HG02642 (cell line): Measurements from ENCODE around the gene FOSL2.
A peak's percentile ranks its signal among the peaks of the same experiment; 100 is the strongest.

Source experiments
- ATAC-seq: cut with Tn5 transposase; IDR thresholded peaks from one replicate; pipeline ENCODE4 v1.9.1; 2021; ENCODE audit warnings: mild to moderate bottlenecking; ENCODE audit not compliant: unreplicated experiment, poor library complexity

Gene FOSL2

DNA sequence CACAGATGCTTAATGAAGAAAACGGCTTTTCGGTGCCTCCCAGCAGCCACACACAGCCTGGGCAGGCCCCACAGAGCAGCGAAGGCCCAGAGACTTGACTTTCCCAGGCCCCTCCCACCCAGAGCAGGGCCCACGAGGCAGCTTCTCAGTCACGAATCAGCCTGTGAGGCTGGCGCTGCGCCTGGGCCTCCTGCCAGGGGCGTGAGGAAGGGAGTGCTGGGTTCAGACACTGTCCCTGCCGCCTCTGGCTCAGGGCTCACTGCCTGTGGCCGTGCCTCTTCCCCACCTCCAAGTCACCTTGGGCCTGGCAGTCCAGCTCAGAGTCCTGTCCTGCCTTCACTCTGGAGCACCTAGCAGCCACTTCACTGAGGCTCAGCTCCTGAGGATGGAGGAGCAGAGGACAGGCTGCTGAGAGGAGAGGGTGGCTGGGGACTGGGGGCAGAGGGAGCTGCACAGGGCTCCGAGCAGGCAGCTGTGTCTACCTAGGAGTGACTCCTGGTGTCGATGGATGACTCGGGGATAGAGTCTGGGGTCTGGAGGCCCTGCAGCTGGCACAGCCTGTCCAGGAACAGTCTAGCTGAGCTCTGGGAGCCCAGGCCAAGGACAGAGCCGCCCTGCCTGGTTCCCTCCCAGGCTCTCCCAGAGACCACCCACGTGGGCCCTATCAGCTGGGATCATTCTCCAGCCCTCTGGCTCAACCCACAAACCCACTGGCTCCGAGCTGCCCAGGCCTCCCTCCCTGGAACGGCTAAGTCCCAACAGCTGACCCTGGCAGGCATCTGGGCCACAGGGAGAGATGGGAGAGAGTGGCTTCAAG is 36.4 kb upstream of the FOSL2 start:
- no peak for ATAC-seq

- no peak for ATAC-seq
Observed at GRCh38 chr2:28357055-28357454, 35.6 kb upstream of the FOSL2 start.

DNA sequence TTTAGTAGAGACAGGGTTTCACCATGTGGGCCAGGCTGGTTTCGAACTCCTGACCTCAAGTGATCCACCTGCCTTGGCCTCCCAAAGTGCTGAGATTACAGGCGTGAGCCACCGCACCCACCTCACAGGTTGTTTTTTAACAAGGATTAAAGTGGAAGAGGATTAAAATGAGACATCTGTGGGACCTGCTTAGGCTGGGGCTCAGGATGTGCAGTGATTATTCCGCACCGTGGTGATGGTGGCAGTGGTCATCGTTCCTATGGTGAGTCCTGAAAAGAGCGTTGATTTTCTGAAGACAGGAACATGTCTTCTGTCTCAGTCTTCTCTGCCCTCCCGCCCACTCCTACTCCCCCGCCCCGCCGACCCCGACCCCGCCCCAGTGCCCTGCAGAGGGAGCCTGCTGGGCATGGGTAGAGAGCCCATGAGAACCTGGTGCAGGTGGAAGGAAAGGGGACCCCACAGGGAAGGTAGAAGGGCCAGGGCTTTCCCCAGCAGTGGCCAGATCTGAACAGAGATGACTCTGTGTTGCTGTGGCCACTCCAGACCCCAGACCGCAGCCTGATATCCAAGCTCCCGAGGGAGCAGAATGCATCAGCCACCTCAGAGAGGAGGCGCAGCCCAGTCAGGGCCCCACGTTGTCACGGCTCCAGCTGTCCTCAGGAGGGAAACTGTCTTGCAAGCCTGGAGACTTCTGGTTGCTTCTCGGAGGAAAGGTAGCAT is 34.5 kb upstream of the FOSL2 start:
- ATAC-seq: no peak

- ATAC-seq: no peak
Observed at GRCh38 chr2:28358668-28359201, 33.9 kb upstream of the FOSL2 start.

DNA sequence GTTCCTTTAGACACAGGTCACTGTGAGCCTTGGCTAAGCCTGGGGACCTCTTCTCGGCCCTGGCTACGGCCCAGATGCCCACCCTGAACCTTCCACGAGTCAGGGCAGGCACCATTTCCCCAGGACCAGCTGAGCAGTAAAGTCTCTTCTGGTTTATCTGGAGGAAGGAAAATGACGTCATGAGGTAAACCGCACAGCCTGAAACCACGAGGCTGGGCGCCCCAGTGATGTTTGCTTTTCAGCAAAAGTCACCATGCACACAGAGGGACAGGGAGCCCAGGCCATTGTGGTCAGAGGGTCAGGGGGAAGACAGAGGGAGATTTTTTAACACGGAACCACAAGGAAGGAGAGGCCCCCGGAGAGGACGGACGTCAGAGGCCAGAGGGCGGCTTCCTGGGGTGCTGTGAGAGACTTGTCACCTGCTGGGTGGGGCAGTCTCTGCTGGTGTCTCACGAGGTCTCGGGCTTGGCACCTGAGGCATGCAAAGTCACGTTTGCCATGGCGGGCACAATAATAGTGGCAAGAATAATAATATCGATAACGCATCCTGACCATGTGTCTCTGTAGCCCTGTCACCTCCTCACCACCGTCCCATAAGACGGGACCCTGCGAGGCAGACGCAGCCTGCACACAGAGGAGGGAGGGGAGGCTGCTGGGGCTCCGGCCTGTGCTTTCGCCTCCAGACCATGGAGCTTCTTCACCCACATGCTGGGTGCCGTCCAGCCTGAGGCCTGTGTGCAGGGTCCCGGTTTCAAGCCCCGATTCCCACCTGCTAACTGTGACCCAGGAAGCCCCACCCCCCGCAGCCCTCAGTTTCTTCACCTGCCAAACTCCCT is 33.2 kb upstream of the FOSL2 start:
- peak; percentile 79 for ATAC-seq

GRCh38 chr2:28360058-28360717 is 32.5 kb upstream of the FOSL2 start:
- no peak for ATAC-seq

- no peak for ATAC-seq
Observed at GRCh38 chr2:28360718-28361293, 31.9 kb upstream of the FOSL2 start.

DNA sequence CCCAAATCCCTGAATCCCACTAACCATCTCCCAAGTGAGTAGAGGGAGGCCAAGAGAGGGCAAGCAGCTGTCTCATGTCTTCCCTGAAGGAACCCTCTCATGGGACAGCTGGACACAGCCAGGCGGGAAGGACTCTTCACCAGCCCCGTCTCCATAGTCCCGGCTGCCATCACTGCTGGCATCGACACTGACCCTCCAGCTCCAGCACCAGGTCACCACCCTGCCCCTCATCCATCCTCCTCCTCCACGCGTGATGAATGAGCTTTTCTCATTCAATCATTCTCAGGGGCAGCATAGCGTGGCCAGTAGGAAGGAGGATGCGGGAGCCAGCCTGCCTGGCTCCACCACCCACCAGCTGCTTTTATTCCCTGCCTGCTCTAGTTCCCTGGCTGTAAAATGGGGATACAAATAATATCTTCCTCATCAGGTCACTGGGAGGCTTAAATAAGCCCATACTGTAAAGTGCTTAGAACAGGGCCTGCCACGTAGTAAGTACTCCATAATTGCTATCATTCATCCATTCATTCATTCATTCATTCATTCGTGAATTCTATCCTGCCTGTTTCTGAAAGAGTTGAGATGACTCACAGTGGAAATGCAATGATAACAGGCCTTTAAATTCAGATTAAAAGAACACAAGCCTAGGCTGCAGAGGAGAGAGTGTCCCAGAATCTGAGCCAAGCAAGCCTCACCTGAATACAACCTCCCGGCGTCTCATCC is 30.5 kb upstream of the FOSL2 start:
- ATAC-seq: no peak

GRCh38 chr2:28362991-28363521 is 29.6 kb upstream of the FOSL2 start:
- no peak for ATAC-seq

DNA sequence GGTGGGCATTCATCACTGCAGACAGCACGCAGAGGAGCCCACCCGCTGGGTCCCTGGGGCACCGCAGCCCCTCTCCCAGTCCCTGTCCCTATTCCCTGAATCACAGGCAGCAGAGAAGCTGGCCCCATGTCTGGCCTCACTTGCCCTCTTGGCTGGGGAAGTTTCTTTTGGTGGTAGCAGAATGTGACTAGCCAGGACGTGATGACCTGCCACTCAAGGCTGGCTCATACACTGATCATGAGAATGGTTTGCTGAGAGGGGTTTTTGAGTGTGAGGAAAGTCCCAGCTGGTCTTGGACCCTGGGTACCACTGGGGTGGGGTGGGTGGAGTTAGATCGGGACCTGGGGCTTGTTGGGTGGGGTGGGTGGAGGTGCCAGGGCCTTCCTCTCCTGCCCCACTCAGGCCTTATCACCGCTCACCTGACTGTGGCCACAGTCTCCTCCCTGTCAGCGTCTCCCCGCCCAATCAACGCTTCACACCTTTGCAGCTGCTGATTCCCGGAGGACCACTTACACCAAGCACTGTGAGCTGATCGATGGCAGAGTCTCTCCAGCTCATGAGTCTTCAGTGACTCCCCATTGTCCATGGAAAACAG is 28.9 kb upstream of the FOSL2 start:
- ATAC-seq: no peak

DNA sequence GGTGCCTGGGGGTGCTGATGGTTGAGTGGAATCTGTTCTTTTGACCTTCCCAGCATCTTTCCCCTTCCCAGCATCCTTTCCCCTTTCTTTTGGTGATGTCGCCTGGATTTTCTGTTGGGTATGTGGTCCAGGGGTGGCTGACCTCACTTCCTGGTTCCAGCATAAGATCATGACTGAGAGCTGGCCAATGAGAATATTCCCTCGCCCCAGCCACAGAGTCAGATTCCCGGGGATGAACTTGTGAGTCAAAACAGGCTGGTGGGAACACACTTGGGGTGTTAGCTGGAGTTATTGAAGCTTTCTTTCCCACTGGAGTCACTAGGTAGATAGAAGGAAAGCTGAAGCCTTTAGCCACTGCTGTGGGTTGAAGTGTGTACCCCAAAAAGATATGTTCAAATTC is 28.0 kb upstream of the FOSL2 start:
- no peak for ATAC-seq

DNA sequence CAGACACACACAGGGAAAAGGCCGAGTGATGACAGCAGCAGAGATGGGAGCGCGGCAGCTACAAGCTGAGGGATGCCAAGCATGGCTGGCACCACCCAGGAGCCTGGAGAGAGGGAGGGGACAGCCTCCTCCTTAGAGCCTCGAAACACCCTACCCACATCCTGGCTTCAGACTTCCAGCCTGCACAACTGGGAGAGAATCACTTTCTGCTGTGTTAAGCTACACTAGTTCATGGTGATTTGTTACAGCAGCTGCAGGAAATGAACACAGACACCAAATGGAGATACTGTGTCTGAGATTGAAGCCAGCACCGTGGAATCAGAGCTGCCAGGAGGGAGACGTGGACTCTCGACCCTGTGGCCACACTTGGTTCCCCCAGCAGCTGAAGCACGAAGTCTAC is 27.5 kb upstream of the FOSL2 start:
- no peak for ATAC-seq

- ATAC-seq: no peak
Observed at GRCh38 chr2:28366149-28366495, 26.5 kb upstream of the FOSL2 start.

DNA sequence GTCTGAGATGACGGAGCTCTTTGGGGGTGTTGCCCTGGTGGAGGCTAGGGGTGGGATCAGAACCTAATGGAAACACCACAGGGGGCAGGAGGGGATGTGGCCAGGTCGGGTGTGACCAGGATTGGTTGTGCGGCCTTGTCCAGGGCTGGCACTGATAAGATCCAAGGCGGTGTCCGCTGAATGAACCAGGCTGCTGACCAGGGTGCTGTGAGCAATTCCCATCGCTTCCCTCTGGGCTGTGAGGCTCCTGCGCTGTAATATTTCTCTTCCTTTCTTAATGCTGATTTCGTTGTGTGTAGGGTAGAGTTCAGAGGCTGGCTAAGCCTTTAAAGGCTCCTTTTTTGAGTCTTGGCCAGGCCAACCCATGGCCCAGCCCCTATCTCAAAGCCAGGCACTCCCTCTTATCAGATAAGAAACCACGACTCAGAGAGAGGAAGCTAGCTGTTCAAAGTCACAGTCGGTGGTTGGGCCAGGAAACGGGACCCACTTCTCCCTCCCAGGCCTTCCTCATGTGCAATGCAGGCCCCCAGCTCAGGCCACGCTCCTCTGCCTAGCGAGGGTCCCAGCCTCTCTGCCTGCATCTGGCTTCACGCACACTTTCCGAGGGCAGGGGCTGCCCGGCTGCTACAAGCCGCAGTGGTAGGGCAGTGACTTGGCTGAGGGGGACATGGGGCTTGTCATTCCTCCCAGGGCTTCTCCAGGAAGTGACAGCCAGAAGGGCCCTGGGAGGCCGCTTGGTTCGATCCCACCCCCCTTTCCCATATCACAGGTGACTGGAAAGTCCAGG is 26.0 kb upstream of the FOSL2 start:
- ATAC-seq: no peak

- ATAC-seq: no peak
Observed at GRCh38 chr2:28367667-28368356, 24.8 kb upstream of the FOSL2 start.

DNA sequence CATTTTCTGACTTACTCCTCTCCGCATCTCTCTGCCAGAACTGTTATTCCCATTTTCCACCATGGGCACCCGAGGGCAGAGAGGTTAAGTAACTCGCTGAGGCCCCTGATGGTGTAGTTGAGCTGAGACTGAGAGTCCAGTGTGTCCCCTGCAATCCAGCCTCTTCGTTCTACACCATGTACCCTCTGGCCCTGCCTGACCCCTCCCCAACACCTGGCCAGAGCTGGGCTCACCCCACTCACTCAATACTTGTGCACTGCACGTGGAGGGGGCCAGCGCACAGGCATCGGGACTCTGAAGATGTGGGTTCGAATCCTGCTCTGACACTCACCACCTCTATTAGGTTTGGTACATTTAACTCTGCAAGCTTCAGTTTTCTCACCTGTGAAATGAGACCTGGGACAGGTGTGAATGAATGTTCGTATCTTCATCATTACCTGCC is 24.3 kb upstream of the FOSL2 start:
- no peak for ATAC-seq

GRCh38 chr2:28369358-28369757 is 23.3 kb upstream of the FOSL2 start:
- no peak for ATAC-seq
